Skin of body (tissue), 2 donors: ENCODE data around the gene ARHGAP6. TPM values are rescaled to one million over a fixed set of nuclear protein-coding genes. Genes with fewer than 3 reads are reported as not detected.

Source experiments
- DNase-seq: peaks from one replicate; lab custom pipeline; 2025; lab: John Stamatoyannopoulos, UW
- total RNA-seq: library from RNA; depleted of rRNA; stranded (reverse); fragments of >200 nt; gene quantifications from one replicate; pipeline ENCODE4 v1.2.3, GENCODE V29; 2014

Gene ARHGAP6
- 4.8 TPM for total RNA-seq

GRCh38 chrX:11665168-11666111 lies at the start of gene ARHGAP6:
Gene ARHGAP6 (minus strand): TSS chrX:11665920. CDS start chrX:11664828, 1,092 bp downstream.
- DNase-seq: peak; percentile 48

- DNase-seq: no peak
These were observed 39.2 kb upstream of the ARHGAP6 start for GRCh38 chrX:11704725-11705495.

- DNase-seq: no peak
These were observed 38.1 kb upstream of the ARHGAP6 start for GRCh38 chrX:11703855-11704254.

GRCh38 chrX:11702965-11703631 lies 37.4 kb upstream of the ARHGAP6 start:
- no peak for DNase-seq

- DNase-seq: no peak
These were observed 36.7 kb upstream of the ARHGAP6 start for GRCh38 chrX:11702420-11702819.

- DNase-seq: peak; percentile 20
These were observed 33.0 kb upstream of the ARHGAP6 start for GRCh38 chrX:11698702-11699101.

GRCh38 chrX:11688201-11688600 lies 22.5 kb upstream of the ARHGAP6 start:
- no peak for DNase-seq

GRCh38 chrX:11687157-11687556 lies 21.4 kb upstream of the ARHGAP6 start:
- DNase-seq: no peak

GRCh38 chrX:11683057-11683456 lies 17.3 kb upstream of the ARHGAP6 start:
- no peak for DNase-seq

GRCh38 chrX:11678158-11678557 lies 12.4 kb upstream of the ARHGAP6 start:
- DNase-seq: no peak

GRCh38 chrX:11672213-11672612 lies 6.5 kb upstream of the ARHGAP6 start:
- no peak for DNase-seq

GRCh38 chrX:11670316-11670715 lies 4.6 kb upstream of the ARHGAP6 start:
- no peak for DNase-seq

GRCh38 chrX:11666952-11667685 lies 1.4 kb upstream of the ARHGAP6 start:
- no peak for DNase-seq

- DNase-seq: peak; percentile 3
These were observed 444 bp upstream of the ARHGAP6 start for GRCh38 chrX:11666164-11666563.

GRCh38 chrX:11664211-11665167 lies 1.2 kb downstream of the ARHGAP6 start:
- no peak for DNase-seq

- DNase-seq: no peak
These were observed 1.9 kb downstream of the ARHGAP6 start for GRCh38 chrX:11663875-11664210.

GRCh38 chrX:11655282-11656015 lies 10.3 kb downstream of the ARHGAP6 start:
- DNase-seq: no peak

- DNase-seq: no peak
These were observed 16.8 kb downstream of the ARHGAP6 start for GRCh38 chrX:11648705-11649519.
